ENCODE measurements around the gene DDX27.

Gene DDX27

GRCh38 chr20:49278818-49279676 lies 59.8 kb downstream of the DDX27 start:
- DNase-seq (ENCODE audit: low read depth), result no peak

- DNase-seq (ENCODE audit: low read depth), result no peak
Observed at GRCh38 chr20:49279677-49280462, 60.7 kb downstream of the DDX27 start.

- no peak for DNase-seq (ENCODE audit: low read depth)
Observed at GRCh38 chr20:49280463-49281058, 61.3 kb downstream of the DDX27 start.

GRCh38 chr20:49281059-49281912 lies 62.1 kb downstream of the DDX27 start:
- DNase-seq (ENCODE audit: low read depth), result no peak

- DNase-seq (ENCODE audit: low read depth), result no peak
Observed at GRCh38 chr20:49281913-49282467, 62.8 kb downstream of the DDX27 start.

- no peak for DNase-seq (ENCODE audit: low read depth)
Observed at GRCh38 chr20:49282584-49283171, 63.5 kb downstream of the DDX27 start.

- DNase-seq (ENCODE audit: low read depth), result no peak
Observed at GRCh38 chr20:49283176-49283702, 64.0 kb downstream of the DDX27 start.

- DNase-seq (ENCODE audit: low read depth), result no peak
Observed at GRCh38 chr20:49283703-49284625, 64.7 kb downstream of the DDX27 start.

- DNase-seq (ENCODE audit: low read depth), result no peak
Observed at GRCh38 chr20:49284818-49285217, 65.6 kb downstream of the DDX27 start.

- DNase-seq (ENCODE audit: low read depth), result no peak
Observed at GRCh38 chr20:49285233-49285668, 66.0 kb downstream of the DDX27 start.

GRCh38 chr20:49285813-49286494 lies 66.7 kb downstream of the DDX27 start:
- DNase-seq (ENCODE audit: low read depth), result no peak

GRCh38 chr20:49286689-49287551 lies 67.7 kb downstream of the DDX27 start:
- DNase-seq (ENCODE audit: low read depth), result no peak

GRCh38 chr20:49287555-49288249 lies 68.5 kb downstream of the DDX27 start:
- no peak for DNase-seq (ENCODE audit: low read depth)

- DNase-seq (ENCODE audit: low read depth), result no peak
Observed at GRCh38 chr20:49288250-49288751, 69.1 kb downstream of the DDX27 start.

GRCh38 chr20:49288784-49289696 lies 69.8 kb downstream of the DDX27 start:
- no peak for DNase-seq (ENCODE audit: low read depth)

- DNase-seq (ENCODE audit: low read depth), result no peak
Observed at GRCh38 chr20:49290608-49291191, 71.5 kb downstream of the DDX27 start.

Measured in T follicular helper cell (primary cell).